ENCODE results near the gene WRNIP1.

DNA sequence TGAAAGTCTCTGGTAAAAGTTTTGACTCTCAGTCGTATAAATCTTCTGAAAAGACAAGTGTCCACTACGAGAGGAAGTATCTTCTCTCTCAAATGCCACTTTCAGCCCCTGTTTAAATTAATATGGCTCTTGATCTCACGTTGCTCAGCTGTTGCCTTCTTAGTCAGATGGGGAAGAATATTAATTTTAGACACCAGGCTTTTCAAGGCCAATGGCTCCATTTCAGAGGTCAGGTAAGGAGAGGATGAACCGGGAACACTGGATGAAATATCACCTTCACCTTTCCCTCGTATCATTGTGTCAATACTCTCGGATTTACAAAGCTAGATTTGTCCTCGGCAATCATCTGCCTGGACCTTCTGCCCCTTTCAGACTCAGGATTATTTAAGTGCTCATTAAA, 14.4 kb upstream of the WRNIP1 start, which contains the start of gene MYLK4:
- TF ChIP-seq, protein P1, sequence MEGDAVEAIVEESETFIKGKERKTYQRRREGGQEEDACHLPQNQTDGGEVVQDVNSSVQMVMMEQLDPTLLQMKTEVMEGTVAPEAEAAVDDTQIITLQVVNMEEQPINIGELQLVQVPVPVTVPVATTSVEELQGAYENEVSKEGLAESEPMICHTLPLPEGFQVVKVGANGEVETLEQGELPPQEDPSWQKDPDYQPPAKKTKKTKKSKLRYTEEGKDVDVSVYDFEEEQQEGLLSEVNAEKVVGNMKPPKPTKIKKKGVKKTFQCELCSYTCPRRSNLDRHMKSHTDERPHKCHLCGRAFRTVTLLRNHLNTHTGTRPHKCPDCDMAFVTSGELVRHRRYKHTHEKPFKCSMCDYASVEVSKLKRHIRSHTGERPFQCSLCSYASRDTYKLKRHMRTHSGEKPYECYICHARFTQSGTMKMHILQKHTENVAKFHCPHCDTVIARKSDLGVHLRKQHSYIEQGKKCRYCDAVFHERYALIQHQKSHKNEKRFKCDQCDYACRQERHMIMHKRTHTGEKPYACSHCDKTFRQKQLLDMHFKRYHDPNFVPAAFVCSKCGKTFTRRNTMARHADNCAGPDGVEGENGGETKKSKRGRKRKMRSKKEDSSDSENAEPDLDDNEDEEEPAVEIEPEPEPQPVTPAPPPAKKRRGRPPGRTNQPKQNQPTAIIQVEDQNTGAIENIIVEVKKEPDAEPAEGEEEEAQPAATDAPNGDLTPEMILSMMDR (IDR thresholded peaks at IDR 0.05) = no peak
- TF ChIP-seq POLR2A (IDR thresholded peaks at IDR 0.05) = no peak

Data from esophagus squamous epithelium (tissue), 4 donors.